H1 (cell line): ENCODE results near the gene PTCH1.

Experiments
- BACH1 ChIP-seq: IDR thresholded peaks from 2 replicates; pipeline ENCODE4 v1.6.1; 2012; ENCODE audit warnings: low read length, improper control_type of control experiment
- CHD1 ChIP-seq: IDR thresholded peaks from 2 replicates; pipeline ENCODE4 v1.6.1; 2012; ENCODE audit warnings: low read depth, low read length, improper control_type of control experiment
- CHD2 ChIP-seq: IDR thresholded peaks from 2 replicates; pipeline ENCODE4 v1.6.1; 2012; ENCODE audit warnings: low read length, improper control_type of control experiment
- CTCF ChIP-seq, 3 experiments: IDR thresholded peaks; 1 replicate in 2 of 3; 2 replicates in 1 of 3; pipeline versions ENCODE4 v1.5.1 to v1.6.1; 2011; ENCODE audit warnings: low read length in 3 of 3, mild to moderate bottlenecking in 3 of 3, inconsistent platforms in 2 of 3, low read depth in 1 of 3, moderate library complexity in 1 of 3; ENCODE audit not compliant: insufficient read depth in 1 of 3; ENCODE audit errors: control extremely low read depth in 1 of 3
- GABPA ChIP-seq: IDR thresholded peaks from 2 replicates; pipeline ENCODE4 v1.6.1; 2011; ENCODE audit warnings: mild to moderate bottlenecking, low read length, moderate library complexity, borderline replicate concordance; ENCODE audit not compliant: insufficient read depth
- KDM1A ChIP-seq: fragments of 200-600, 300-600 bp; sonication (generic); IDR thresholded peaks from 2 replicates; pipeline ENCODE4 v1.7.1; 2016; ENCODE audit warnings: mild to moderate bottlenecking, low read length, borderline replicate concordance
- NRF1 ChIP-seq: IDR thresholded peaks from 2 replicates; pipeline ENCODE4 v1.6.1; 2011; ENCODE audit warnings: mild to moderate bottlenecking, low read depth, low read length, improper control_type of control experiment
- POU5F1 ChIP-seq: IDR thresholded peaks from 2 replicates; pipeline ENCODE4 v1.6.1; 2011; ENCODE audit warnings: low read depth, mild to moderate bottlenecking, low read length, moderate library complexity
- RAD21 ChIP-seq, 2 experiments: IDR thresholded peaks in 1 of 2; conservative IDR thresholded peaks in 1 of 2; 2 replicates each; pipeline ENCODE4 v1.6.1; 2011; ENCODE audit warnings: low read depth in 2 of 2, low read length in 2 of 2, improper control_type of control experiment in 1 of 2, inconsistent platforms in 1 of 2, mild to moderate bottlenecking in 1 of 2, moderate library complexity in 1 of 2
- YY1 ChIP-seq: IDR thresholded peaks from 2 replicates; pipeline ENCODE4 v1.6.1; 2011; ENCODE audit warnings: low read depth, mild to moderate bottlenecking, low read length

GRCh38 chr9:95497772-95498171 lies 19.0 kb downstream of the PTCH1 start:
- TF ChIP-seq RAD21 (IDR thresholded peaks at IDR 0.05 in 1 of 2, conservative IDR thresholded peaks at IDR 0.05 in 1 of 2; ENCODE audit: low read depth in 2 of 2, low read length in 2 of 2): no peak
- TF ChIP-seq CTCF (IDR thresholded peaks at IDR 0.05; ENCODE audit: control extremely low read depth in 1 of 3, insufficient read depth in 1 of 3, low read depth in 1 of 3, low read length in 3 of 3): no peak
- TF ChIP-seq NRF1: no peak
- no peak for TF ChIP-seq YY1
- no peak for TF ChIP-seq KDM1A
- no peak for TF ChIP-seq GABPA
- TF ChIP-seq CHD1: no peak
- TF ChIP-seq BACH1: no peak
- no peak for TF ChIP-seq CHD2
- TF ChIP-seq POU5F1: no peak
